Hepatocyte (in vitro differentiated cells): ENCODE data around the gene TAX1BP3. TPM values are rescaled to one million over a fixed set of nuclear protein-coding genes. Genes with fewer than 3 reads are reported as not detected.

Experiments
- DNase-seq: peaks from one replicate; pipeline ENCODE4 v3.0.0-alpha.2; 2016; ENCODE audit warnings: low spot score
- H2AFZ ChIP-seq: fragments of 200-600 bp; sonication (generic); 2 replicates; pipeline ENCODE4 v1.6.0; 2016; ENCODE audit warnings: antibody characterized with exemption, mild to moderate bottlenecking
- H3K27ac ChIP-seq: fragments of 200-600 bp; sonication (generic); 2 replicates; pipeline ENCODE4 v1.5.1; 2016; ENCODE audit warnings: mild to moderate bottlenecking
- H3K27me3 ChIP-seq: fragments of 200-600 bp; sonication (generic); 2 replicates; pipeline ENCODE4 v1.6.1; 2016
- H3K36me3 ChIP-seq: fragments of 200-600 bp; sonication (generic); replicated peaks from 2 replicates; pipeline ENCODE4 v1.5.1; 2016; ENCODE audit warnings: low read depth; ENCODE audit not compliant: insufficient read depth
- H3K4me1 ChIP-seq: fragments of 200-600 bp; sonication (generic); 2 replicates; pipeline ENCODE4 v1.5.1; 2016; ENCODE audit warnings: mild to moderate bottlenecking, moderate library complexity; ENCODE audit not compliant: insufficient read depth
- H3K4me2 ChIP-seq: fragments of 200-600 bp; sonication (generic); 2 replicates; pipeline ENCODE4 v1.6.0; 2016
- H3K4me3 ChIP-seq: fragments of 200-600 bp; sonication (generic); 2 replicates; pipeline ENCODE4 v1.5.1; 2016; ENCODE audit warnings: mild to moderate bottlenecking
- H3K79me2 ChIP-seq: fragments of 200-600 bp; sonication (generic); 2 replicates; pipeline ENCODE4 v1.6.0; 2017; ENCODE audit warnings: mild to moderate bottlenecking
- H3K9me2 ChIP-seq: fragments of 200-600 bp; sonication (generic); replicated peaks from 2 replicates; pipeline ENCODE4 v1.6.0; 2017; ENCODE audit warnings: mild to moderate bottlenecking; ENCODE audit not compliant: insufficient read depth
- H3K9me3 ChIP-seq: fragments of 200-600 bp; sonication (generic); 2 replicates; pipeline ENCODE4 v1.5.1; 2016; ENCODE audit warnings: low read depth, mild to moderate bottlenecking
- H4K20me1 ChIP-seq: fragments of 200-600 bp; sonication (generic); 2 replicates; pipeline ENCODE4 v1.6.0; 2016; ENCODE audit warnings: mild to moderate bottlenecking; ENCODE audit not compliant: insufficient read depth, poor library complexity, severe bottlenecking
- EZH2 ChIP-seq: fragments of 200-600 bp; sonication (generic); IDR thresholded peaks from 2 replicates; pipeline ENCODE4 v1.6.1; 2016; ENCODE audit warnings: antibody characterized with exemption, mild to moderate bottlenecking, borderline replicate concordance
- EZH2phosphoT487 ChIP-seq: fragments of 200-600 bp; sonication (generic); IDR thresholded peaks from one replicate; pipeline ENCODE4 v1.6.1; 2018; ENCODE audit warnings: antibody characterized with exemption, mild to moderate bottlenecking, low read depth, moderate library complexity; ENCODE audit not compliant: unreplicated experiment, severe bottlenecking
- WGBS: methylation state at CpG from one replicate; pipeline ENCODE4 v1.1.6; 2016; ENCODE audit warnings: low lambda C conversion rate; ENCODE audit errors: missing lambda C conversion rate; 5-methylcytosine and 5-hydroxymethylcytosine counted together
- polyA plus RNA-seq: library from polyadenylated mRNA; unstranded; fragments of >200 nt; fragmentation: Nextera tagmentation; extraction: Ambion mirVana; gene quantifications from 2 replicates; pipeline ENCODE4 v1.2.1, GENCODE V29; 2016
- total RNA-seq: library from RNA; depleted of rRNA; stranded (reverse); fragments of >200 nt; gene quantifications from 2 replicates; pipeline ENCODE4 v1.2.3, GENCODE V29; 2014
- TF ChIP-seq, protein P1 (sequence below): fragments of 200-600 bp; sonication (generic); IDR thresholded peaks from 2 replicates; pipeline ENCODE4 v1.5.1; 2016; ENCODE audit warnings: antibody characterized with exemption, mild to moderate bottlenecking; ENCODE audit not compliant: poor library complexity

TAX1BP3 gene
- total and polyA plus RNA-seq, 2 experiments from 2014 or later: 218 to 357 TPM

GRCh38 chr17:3681565-3681964 lies 13.2 kb upstream of the TAX1BP3 start:
- Histone ChIP-seq H3K27ac (no peak overlapping the region), H3K4me3 (no peak overlapping the region), H3K79me2 (no peaks in the 10 kb centered on the region), H2AFZ (no peak overlapping the region), H3K9me2 (no peaks in the 10 kb centered on the region), H3K9me3 (no peaks in the 10 kb centered on the region), H3K4me1 (no peaks in the 10 kb centered on the region), H3K36me3 (no peaks in the 10 kb centered on the region), H3K27me3 (no peaks in the 10 kb centered on the region), H4K20me1 (no peaks in the 10 kb centered on the region), H3K4me2 (no peak overlapping the region)
- DNase-seq: no peak
- no peak for TF ChIP-seq EZH2
- no peak for TF ChIP-seq EZH2phosphoT487
- TF ChIP-seq, protein P1, sequence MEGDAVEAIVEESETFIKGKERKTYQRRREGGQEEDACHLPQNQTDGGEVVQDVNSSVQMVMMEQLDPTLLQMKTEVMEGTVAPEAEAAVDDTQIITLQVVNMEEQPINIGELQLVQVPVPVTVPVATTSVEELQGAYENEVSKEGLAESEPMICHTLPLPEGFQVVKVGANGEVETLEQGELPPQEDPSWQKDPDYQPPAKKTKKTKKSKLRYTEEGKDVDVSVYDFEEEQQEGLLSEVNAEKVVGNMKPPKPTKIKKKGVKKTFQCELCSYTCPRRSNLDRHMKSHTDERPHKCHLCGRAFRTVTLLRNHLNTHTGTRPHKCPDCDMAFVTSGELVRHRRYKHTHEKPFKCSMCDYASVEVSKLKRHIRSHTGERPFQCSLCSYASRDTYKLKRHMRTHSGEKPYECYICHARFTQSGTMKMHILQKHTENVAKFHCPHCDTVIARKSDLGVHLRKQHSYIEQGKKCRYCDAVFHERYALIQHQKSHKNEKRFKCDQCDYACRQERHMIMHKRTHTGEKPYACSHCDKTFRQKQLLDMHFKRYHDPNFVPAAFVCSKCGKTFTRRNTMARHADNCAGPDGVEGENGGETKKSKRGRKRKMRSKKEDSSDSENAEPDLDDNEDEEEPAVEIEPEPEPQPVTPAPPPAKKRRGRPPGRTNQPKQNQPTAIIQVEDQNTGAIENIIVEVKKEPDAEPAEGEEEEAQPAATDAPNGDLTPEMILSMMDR: no peak
- 85% methylated on average over 19 of the region's 20 CpGs for WGBS

- Histone ChIP-seq H3K27ac (no peak overlapping the region), H3K4me3 (no peak overlapping the region), H3K4me2 (no peak overlapping the region), H3K9me2 (no peaks in the 10 kb centered on the region), H3K4me1 (no peaks in the 10 kb centered on the region), H3K9me3 (no peaks in the 10 kb centered on the region), H2AFZ (no peak overlapping the region), H3K27me3 (no peaks in the 10 kb centered on the region), H3K36me3 (no peaks in the 10 kb centered on the region), H3K79me2 (no peaks in the 10 kb centered on the region), H4K20me1 (no peaks in the 10 kb centered on the region)
- TF ChIP-seq EZH2 (no peak), EZH2phosphoT487 (no peak)
- TF ChIP-seq, protein P1: no peak
- 93% methylated on average over 12 of the region's 12 CpGs for WGBS
- no peak for DNase-seq
Measured at GRCh38 chr17:3681057-3681456, 12.7 kb upstream of the TAX1BP3 start.

DNA sequence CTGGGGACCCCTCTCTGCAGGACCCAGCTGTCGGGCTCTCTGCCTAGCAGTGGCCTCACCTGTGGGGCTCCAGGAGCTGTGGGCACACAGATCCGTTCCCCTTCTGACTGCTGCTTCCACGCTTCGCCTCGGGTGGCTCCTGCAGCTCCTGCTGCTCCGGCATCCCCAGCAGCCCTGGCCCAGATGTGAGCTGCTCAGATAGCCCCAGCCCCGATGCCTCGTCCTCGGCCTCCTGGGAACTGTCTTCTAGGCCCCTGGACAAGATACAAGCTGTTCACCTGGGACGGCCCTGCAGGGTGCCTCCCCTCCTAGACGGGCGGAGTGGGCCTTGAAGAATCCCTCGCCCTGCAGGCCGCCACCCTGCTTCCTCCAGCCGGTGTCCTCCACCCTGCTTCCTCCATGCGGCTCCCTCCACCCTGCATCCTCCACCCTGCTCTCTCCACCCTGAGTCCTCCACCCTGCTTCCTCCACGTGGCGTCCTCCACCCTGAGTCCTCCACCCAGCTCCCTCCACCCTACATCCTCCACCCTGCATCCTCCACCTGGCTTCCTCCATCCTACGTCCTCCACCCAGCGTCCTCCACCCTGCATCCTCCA lies 11.3 kb upstream of the TAX1BP3 start:
- no peak overlapping the region for H3K4me3 ChIP-seq
- WGBS: 87% methylated on average over 14 of the region's 20 CpGs
- no peak overlapping the region for H2AFZ ChIP-seq
- no peak overlapping the region for H3K4me2 ChIP-seq
- no peak for DNase-seq
- H3K9me2 ChIP-seq: no peaks in the 10 kb centered on the region
- H4K20me1 ChIP-seq: no peaks in the 10 kb centered on the region
- H3K79me2 ChIP-seq: no peaks in the 10 kb centered on the region
- TF ChIP-seq, protein P1: no peak
- TF ChIP-seq EZH2: no peak
- TF ChIP-seq EZH2phosphoT487: no peak
- no peaks in the 10 kb centered on the region for H3K4me1 ChIP-seq
- H3K27me3 ChIP-seq: no peaks in the 10 kb centered on the region
- no peaks in the 10 kb centered on the region for H3K9me3 ChIP-seq
- no peaks in the 10 kb centered on the region for H3K36me3 ChIP-seq
- no peak overlapping the region for H3K27ac ChIP-seq
